ENCODE measurements around the gene OS9. TPM values are rescaled to one million over a fixed set of nuclear protein-coding genes. Genes with fewer than 3 reads are reported as not detected.

Gene OS9
- total and polyA plus RNA-seq, 2 donors (not counting 3 experiments of a cell fraction or from before 2014, with no cell fraction given): 212 to 561 TPM

DNA sequence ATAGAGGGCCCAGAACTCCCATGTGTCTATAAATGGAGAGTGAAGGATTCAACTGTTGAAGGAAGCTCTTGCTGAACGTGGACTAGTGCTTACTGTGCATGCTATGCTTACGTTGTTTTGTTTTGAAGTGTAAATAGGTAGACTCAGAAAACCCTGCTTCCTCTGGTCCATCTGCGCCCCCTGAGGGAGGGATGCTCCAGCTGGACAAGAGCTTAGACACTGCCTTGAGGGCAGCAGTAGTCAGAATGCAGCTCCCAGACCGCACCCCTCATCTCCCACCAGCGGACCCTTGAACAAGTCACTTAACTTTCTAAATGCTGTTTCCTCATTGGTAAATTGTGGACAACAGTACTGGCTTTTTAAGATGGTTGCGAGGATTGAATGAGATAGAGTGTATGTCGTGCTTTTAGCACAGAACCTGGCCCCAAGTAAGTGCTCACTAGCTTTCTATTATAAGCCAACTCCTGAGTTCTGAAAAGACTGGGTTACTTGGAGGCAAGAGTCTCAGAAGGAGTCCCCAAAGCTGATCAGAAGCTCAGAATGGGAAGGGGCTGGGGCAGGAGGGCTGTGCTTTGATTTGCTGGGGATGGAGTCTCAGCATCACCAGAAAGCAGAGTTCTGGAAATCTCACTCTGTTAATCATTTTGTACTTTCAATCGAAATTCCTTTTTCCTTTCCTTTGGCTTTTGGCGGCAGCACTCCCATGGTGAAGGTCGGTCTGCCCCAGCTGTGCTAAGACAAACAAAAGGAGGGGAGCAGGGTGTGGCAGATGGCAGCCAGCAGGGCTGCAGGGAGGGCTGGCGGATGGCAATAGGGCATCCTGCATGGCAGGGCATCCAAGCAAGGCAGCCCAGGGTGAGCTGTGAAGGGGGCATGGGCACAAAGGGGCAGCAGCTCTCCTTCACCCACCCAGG is 29.0 kb downstream of the OS9 start:
- Histone ChIP-seq H4K20me1 (replicated peaks; ENCODE audit: control insufficient read depth, extremely low read depth, insufficient read depth, low read length) (no peaks in the 10 kb centered on the region), H3K4me2 (ENCODE audit: insufficient read depth, low read length) (no peak overlapping the region), H3K27ac (ENCODE audit: insufficient read depth, low read depth, low read length) (no peak overlapping the region), H3K4me3 (replicated peaks in 1 of 3; ENCODE audit: insufficient read depth in 1 of 3, low read depth in 1 of 3, low read length in 3 of 3) (no peak overlapping the region), H3K36me3 (ENCODE audit: control insufficient read depth in 2 of 2, extremely low read depth in 1 of 2, insufficient read depth in 2 of 2, low read length in 2 of 2) (peaks cover 0 to 18% of the 10 kb centered on the region in 2 experiments), H3K27me3 (ENCODE audit: control insufficient read depth in 2 of 2, insufficient read depth in 2 of 2, low read length in 2 of 2) (no peaks in the 10 kb centered on the region), H3K9me1 (replicated peaks; ENCODE audit: control insufficient read depth, extremely low read depth, insufficient read depth, low read length) (no peaks in the 10 kb centered on the region), H2AFZ (ENCODE audit: low read depth, low read length) (no peak overlapping the region), H3K9me3 (replicated peaks; ENCODE audit: control insufficient read depth, insufficient read depth, low read length) (no peaks in the 10 kb centered on the region), H3K79me2 (ENCODE audit: control insufficient read depth, insufficient read depth, low read length) (no peaks in the 10 kb centered on the region), H3K4me1 (ENCODE audit: control insufficient read depth, extremely low read depth, insufficient read depth, low read length) (peaks cover 7% of the 10 kb centered on the region), H3K9ac (replicated peaks; ENCODE audit: extremely low read depth, insufficient read depth, low read length) (no peak overlapping the region)
- intact Hi-C loops (cut with micrococcal nuclease) (no loop called here), dilution Hi-C loops (cut with MboI; ENCODE audit: extremely low pct_ligation_motif_present, low sequenced_read_pairs) (no loop called here)
- FAIRE-seq (no peak), DNase-seq (ENCODE audit: low read depth, low spot score) (no peak)
- ChIA-PET CTCF (interaction anchor here (0.6 to 4.6 kb wide), 3 partner anchors 13 to 14 kb away, joined by 4 to 48 read pairs (median 4); partner anchors contain the start of gene AGAP2), POLR2A (no interaction called here)
- no peak for TF ChIP-seq MAX (IDR thresholded peaks at IDR 0.05; ENCODE audit: insufficient read depth, insufficient read length)
- no TSS peak for BruUV-seq (replicated peaks)

GRCh38 chr12:57723630-57723962 is 29.7 kb downstream of the OS9 start:
- intact Hi-C loops (cut with micrococcal nuclease): no loop called here
- CTCF ChIA-PET: interaction anchor here (0.9 to 4.6 kb wide), 2 partner anchors 9 to 13 kb away, joined by 3 to 48 read pairs; partner anchors contain the start of gene AGAP2

More at GRCh38 chr12:57723630-57723962, 29.7 kb downstream of the OS9 start:
- no TSS peak for BruUV-seq (replicated peaks)
- TF ChIP-seq POLR2AphosphoS5 (IDR thresholded peaks at IDR 0.05; ENCODE audit: insufficient read depth, low read depth, low read length): no peak
- TF ChIP-seq GATA2 (IDR thresholded peaks at IDR 0.05; ENCODE audit: insufficient read depth, insufficient read length, low read depth, low read length): no peak
- TF ChIP-seq FOS (IDR thresholded peaks at IDR 0.05; ENCODE audit: borderline replicate concordance, insufficient read depth, low read length): no peak
- TF ChIP-seq, protein P1, sequence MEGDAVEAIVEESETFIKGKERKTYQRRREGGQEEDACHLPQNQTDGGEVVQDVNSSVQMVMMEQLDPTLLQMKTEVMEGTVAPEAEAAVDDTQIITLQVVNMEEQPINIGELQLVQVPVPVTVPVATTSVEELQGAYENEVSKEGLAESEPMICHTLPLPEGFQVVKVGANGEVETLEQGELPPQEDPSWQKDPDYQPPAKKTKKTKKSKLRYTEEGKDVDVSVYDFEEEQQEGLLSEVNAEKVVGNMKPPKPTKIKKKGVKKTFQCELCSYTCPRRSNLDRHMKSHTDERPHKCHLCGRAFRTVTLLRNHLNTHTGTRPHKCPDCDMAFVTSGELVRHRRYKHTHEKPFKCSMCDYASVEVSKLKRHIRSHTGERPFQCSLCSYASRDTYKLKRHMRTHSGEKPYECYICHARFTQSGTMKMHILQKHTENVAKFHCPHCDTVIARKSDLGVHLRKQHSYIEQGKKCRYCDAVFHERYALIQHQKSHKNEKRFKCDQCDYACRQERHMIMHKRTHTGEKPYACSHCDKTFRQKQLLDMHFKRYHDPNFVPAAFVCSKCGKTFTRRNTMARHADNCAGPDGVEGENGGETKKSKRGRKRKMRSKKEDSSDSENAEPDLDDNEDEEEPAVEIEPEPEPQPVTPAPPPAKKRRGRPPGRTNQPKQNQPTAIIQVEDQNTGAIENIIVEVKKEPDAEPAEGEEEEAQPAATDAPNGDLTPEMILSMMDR (IDR thresholded peaks at IDR 0.05; ENCODE audit: extremely low read depth in 1 of 2, insufficient read depth in 1 of 2, low read depth in 1 of 2, low read length in 2 of 2): no peak
- TF ChIP-seq MAX (IDR thresholded peaks at IDR 0.05; ENCODE audit: insufficient read depth, insufficient read length): no peak
- no peak for TF ChIP-seq MYC (IDR thresholded peaks at IDR 0.05; ENCODE audit: low read depth, low read length)
- TF ChIP-seq JUN (IDR thresholded peaks at IDR 0.05; ENCODE audit: borderline replicate concordance, insufficient read depth, insufficient read length, low read depth): no peak
- no peak for TF ChIP-seq EZH2 (IDR thresholded peaks at IDR 0.05; ENCODE audit: borderline replicate concordance, low read depth, low read length, severe bottlenecking)
- Histone ChIP-seq H2AFZ (ENCODE audit: low read depth, low read length) (no peak overlapping the region), H3K79me2 (ENCODE audit: control insufficient read depth, insufficient read depth, low read length) (no peaks in the 10 kb centered on the region), H3K4me2 (ENCODE audit: insufficient read depth, low read length) (no peak overlapping the region), H3K9me1 (replicated peaks; ENCODE audit: control insufficient read depth, extremely low read depth, insufficient read depth, low read length) (no peaks in the 10 kb centered on the region), H3K36me3 (ENCODE audit: control insufficient read depth in 2 of 2, extremely low read depth in 1 of 2, insufficient read depth in 2 of 2, low read length in 2 of 2) (peaks cover 0 to 16% of the 10 kb centered on the region in 2 experiments), H3K9ac (replicated peaks; ENCODE audit: extremely low read depth, insufficient read depth, low read length) (no peak overlapping the region), H3K27ac (ENCODE audit: insufficient read depth, low read depth, low read length) (no peak overlapping the region), H3K4me3 (replicated peaks in 1 of 3; ENCODE audit: insufficient read depth in 1 of 3, low read depth in 1 of 3, low read length in 3 of 3) (no peak overlapping the region), H4K20me1 (replicated peaks; ENCODE audit: control insufficient read depth, extremely low read depth, insufficient read depth, low read length) (no peaks in the 10 kb centered on the region), H3K27me3 (ENCODE audit: control insufficient read depth in 2 of 2, insufficient read depth in 2 of 2, low read length in 2 of 2) (no peaks in the 10 kb centered on the region), H3K9me3 (replicated peaks; ENCODE audit: control insufficient read depth, insufficient read depth, low read length) (no peaks in the 10 kb centered on the region), H3K4me1 (ENCODE audit: control insufficient read depth, extremely low read depth, insufficient read depth, low read length) (peaks cover 7% of the 10 kb centered on the region)
- FAIRE-seq: no peak
- dilution Hi-C loops (cut with MboI; ENCODE audit: extremely low pct_ligation_motif_present, low sequenced_read_pairs): no loop called here
- no peak for DNase-seq (ENCODE audit: low read depth, low spot score)
- POLR2A ChIA-PET: no interaction called here
